H1 (cell line): ENCODE data around the gene STX19. TPM values are rescaled to one million over a fixed set of nuclear protein-coding genes. Genes with fewer than 3 reads are reported as not detected.

Source experiments
- CBX5 ChIP-seq: fragments of 300-800, 300-1000 bp; sonication (generic); IDR thresholded peaks from 2 replicates; pipeline ENCODE4 v1.7.1; 2016; ENCODE audit warnings: antibody characterized with exemption, low read length, low read depth
- PHF8 ChIP-seq: fragments of 200-600 bp; sonication (generic); conservative IDR thresholded peaks from 2 replicates; pipeline ENCODE4 v1.7.1; 2012; ENCODE audit warnings: low read depth, mild to moderate bottlenecking, inconsistent platforms, low read length, moderate library complexity
- TEAD4 ChIP-seq: IDR thresholded peaks from 2 replicates; pipeline ENCODE4 v1.6.1; 2012; ENCODE audit warnings: low read depth, low read length, inconsistent platforms, mixed read lengths
- polyA plus RNA-seq, 7 experiments: library from polyadenylated mRNA; depleted of rRNA in 3 of 7; stranded (reverse) in 5 of 7; unstranded in 2 of 7; fragments of >200 nt in 5 of 7; fragments of 200-250 nt in 2 of 7; gene quantifications; 1 replicate in 5 of 7; 2 replicates in 1 of 7; 4 replicates in 1 of 7; pipeline versions ENCODE4 v1.2.1 to v1.2.3, GENCODE V29; 2011 to 2013; ENCODE audit warnings: missing spikeins in 2 of 7, mixed read lengths in 2 of 7
- total RNA-seq: library from RNA; stranded (reverse); fragmentation: NEBNext Ultra II Directional; extraction: Animal tissue kit (Norgen Biotek cat#: 25700); gene quantifications from 2 replicates; pipeline ENCODE4 v1.2.1, GENCODE V29; 2021

STX19 gene
- total and polyA plus RNA-seq, 2 of the 8 experiments (the other 6 are each of a cell fraction or from before 2014, with no cell fraction given), result not detected

GRCh38 chr3:94024385-94024784, 4.0 kb downstream of the STX19 start (continued):
- TF ChIP-seq TEAD4 (no peak), PHF8 (no peak), CBX5 (no peak)
- TF ChIP-seq, all 59 proteins: peak for 0
